ENCODE measurements around the gene AGRP. TPM values are rescaled to one million over a fixed set of nuclear protein-coding genes. Genes with fewer than 3 reads are reported as not detected.
A peak's percentile ranks its signal among the peaks of the same experiment; 100 is the strongest.

Gene AGRP
- total RNA-seq, 1 experiment from 2014 or later: not detected

DNA sequence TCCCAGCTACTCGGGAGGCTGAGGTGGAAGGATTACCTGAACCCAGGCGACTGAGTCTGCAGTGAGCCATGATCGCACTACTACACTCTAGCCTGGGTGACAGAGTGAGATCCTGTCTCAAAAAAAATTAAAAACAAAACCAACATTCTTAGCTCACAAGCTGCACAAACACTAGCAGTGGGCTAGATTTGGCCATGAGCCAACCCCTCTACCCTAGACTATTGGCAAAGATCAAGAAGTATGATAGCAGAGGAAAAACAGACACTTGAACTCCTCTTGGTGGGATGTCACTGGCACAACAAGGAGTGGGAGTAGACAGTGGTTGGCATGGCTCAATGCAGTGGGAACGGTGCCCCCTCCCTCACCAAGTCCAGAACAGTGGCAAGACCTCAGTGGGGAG, 25.7 kb upstream of the AGRP start (continued):
- TF ChIP-seq NFATC4 (CRISPR knock-in tag; IDR thresholded peaks at IDR 0.05) (no peak), ZNF416 (CRISPR knock-in tag; IDR thresholded peaks at IDR 0.05) (no peak), FOXK1 (CRISPR knock-in tag; IDR thresholded peaks at IDR 0.05) (no peak), MYBL2 (CRISPR knock-in tag; IDR thresholded peaks at IDR 0.05) (no peak), ZNF232 (CRISPR knock-in tag; IDR thresholded peaks at IDR 0.05) (no peak), NR2C2 (CRISPR knock-in tag; IDR thresholded peaks at IDR 0.05) (no peak), GABPB1 (CRISPR knock-in tag; IDR thresholded peaks at IDR 0.05) (no peak), ETV6 (CRISPR knock-in tag; IDR thresholded peaks at IDR 0.05) (no peak), TEAD1 (CRISPR knock-in tag; IDR thresholded peaks at IDR 0.05) (no peak), SOX15 (CRISPR knock-in tag; IDR thresholded peaks at IDR 0.05) (no peak)
- TF ChIP-seq, protein P1, sequence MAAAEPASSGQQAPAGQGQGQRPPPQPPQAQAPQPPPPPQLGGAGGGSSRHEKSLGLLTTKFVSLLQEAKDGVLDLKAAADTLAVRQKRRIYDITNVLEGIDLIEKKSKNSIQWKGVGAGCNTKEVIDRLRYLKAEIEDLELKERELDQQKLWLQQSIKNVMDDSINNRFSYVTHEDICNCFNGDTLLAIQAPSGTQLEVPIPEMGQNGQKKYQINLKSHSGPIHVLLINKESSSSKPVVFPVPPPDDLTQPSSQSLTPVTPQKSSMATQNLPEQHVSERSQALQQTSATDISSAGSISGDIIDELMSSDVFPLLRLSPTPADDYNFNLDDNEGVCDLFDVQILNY (CRISPR knock-in tag; IDR thresholded peaks at IDR 0.05): no peak

DNA sequence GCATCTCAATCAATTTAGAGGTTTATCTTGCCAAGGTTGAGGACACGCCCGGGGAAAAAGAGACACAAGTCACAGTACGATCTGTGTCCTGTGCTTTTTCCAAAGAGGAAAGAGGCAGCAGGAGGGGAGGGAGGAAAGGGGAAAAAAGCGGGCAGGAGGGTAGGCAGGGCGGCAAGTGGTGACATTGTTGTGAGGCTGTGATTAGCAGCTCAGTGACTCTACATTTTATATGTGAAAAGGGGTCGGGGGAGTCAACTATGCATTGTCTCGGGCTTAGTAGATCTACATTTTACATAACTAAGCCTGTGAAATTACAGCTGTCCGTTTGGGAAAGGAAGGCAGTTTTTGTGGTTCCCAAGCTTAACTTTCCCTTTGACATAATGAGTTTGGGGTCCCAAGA, 23.1 kb upstream of the AGRP start:
- no peaks in the 10 kb centered on the region for H3K36me3 Mint-ChIP-seq
- H3K4me3 Mint-ChIP-seq: no peak overlapping the region
- no peaks in the 10 kb centered on the region for H3K9me3 Mint-ChIP-seq
- ATAC-seq (peak; percentile 46; the same call in 1 of the 2 replicates), DNase-seq (ENCODE audit: low spot score) (no peak)
- H3K4me1 Mint-ChIP-seq: peaks cover 5% of the 10 kb centered on the region
- ChIA-PET CTCF (interaction anchor here (0.7 to 2.9 kb wide), 5 partner anchors 11 to 166 kb away, joined by 3 to 31 read pairs (median 3); no protein-coding TSS in a partner anchor), POLR2A (no interaction called here)
- peaks cover 51% of the 10 kb centered on the region for H3K27me3 Mint-ChIP-seq (ENCODE audit: low read depth)
- no peak for TF ChIP-seq SMAD4 (CRISPR knock-in tag; IDR thresholded peaks at IDR 0.05)
- no peak for TF ChIP-seq NR2C2 (CRISPR knock-in tag; IDR thresholded peaks at IDR 0.05)
- TF ChIP-seq, protein P2, sequence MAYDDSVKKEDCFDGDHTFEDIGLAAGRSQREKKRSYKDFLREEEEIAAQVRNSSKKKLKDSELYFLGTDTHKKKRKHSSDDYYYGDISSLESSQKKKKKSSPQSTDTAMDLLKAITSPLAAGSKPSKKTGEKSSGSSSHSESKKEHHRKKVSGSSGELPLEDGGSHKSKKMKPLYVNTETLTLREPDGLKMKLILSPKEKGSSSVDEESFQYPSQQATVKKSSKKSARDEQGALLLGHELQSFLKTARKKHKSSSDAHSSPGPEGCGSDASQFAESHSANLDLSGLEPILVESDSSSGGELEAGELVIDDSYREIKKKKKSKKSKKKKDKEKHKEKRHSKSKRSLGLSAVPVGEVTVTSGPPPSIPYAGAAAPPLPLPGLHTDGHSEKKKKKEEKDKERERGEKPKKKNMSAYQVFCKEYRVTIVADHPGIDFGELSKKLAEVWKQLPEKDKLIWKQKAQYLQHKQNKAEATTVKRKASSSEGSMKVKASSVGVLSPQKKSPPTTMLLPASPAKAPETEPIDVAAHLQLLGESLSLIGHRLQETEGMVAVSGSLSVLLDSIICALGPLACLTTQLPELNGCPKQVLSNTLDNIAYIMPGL (CRISPR knock-in tag; IDR thresholded peaks at IDR 0.05): no peak
- TF ChIP-seq CBFB (CRISPR knock-in tag; IDR thresholded peaks at IDR 0.05; ENCODE audit: low read depth): no peak
- H3K27ac Mint-ChIP-seq: no peak overlapping the region

DNA sequence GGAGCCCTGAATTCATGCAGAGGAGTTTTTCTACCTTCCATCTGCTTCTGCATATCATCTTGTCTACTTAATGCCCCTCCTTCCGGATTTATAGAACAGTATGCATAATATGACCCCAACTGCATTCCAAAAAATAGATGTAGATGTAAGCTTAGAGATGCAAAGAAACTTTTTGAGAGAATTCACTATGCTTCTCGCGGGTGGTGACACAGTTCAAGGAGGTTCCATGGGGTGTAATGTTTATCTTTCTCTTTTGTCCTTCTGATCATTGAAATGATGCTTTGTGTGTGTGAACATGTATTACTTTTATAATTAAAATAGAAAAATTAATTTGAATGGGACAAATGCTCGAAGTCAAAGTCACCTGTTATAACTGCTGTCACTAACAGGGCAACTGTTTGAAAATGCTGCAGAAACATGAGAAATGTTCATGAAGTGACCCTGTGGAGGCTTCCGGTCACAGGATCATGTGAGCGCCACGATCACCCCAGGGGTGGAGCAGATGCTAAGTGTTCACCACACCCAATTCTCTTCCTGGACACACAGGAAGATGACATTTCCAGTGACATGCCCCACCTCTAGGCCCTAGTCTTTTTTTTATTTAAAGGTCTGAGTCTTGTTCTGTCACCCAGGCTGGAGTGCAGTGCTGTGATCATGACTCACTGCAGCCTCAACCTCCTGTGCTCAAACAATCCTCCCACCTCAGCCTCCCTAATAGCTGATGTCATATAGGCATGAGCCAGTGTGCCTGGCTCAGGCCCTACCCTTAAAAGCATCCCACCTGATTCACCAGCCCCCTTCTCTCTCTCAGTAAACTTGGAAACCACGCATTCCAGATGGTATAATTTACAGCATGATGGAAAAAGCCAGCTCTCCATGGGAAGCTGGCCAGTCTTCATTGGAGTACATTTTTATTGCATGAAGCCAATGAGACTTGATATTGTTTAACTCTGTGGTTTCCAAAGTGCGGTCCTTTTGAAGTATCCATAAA, 21.0 kb upstream of the AGRP start:
- ATAC-seq (no peak), DNase-seq (ENCODE audit: low spot score) (no peak)
- Mint-ChIP-seq H3K36me3 (no peaks in the 10 kb centered on the region), H3K9me3 (no peaks in the 10 kb centered on the region), H3K27ac (no peak overlapping the region), H3K27me3 (ENCODE audit: low read depth) (peaks cover 66% of the 10 kb centered on the region), H3K4me1 (peaks cover 5% of the 10 kb centered on the region), H3K4me3 (no peak overlapping the region)
- POLR2A ChIA-PET: no interaction called here
- TF ChIP-seq SMAD4 (CRISPR knock-in tag; IDR thresholded peaks at IDR 0.05) (no peak), EMX1 (CRISPR knock-in tag; IDR thresholded peaks at IDR 0.05) (no peak)
- TF ChIP-seq, protein P2 (CRISPR knock-in tag; IDR thresholded peaks at IDR 0.05): no peak
- CTCF ChIA-PET: interaction anchor here (0.6 to 2.9 kb wide), 6 partner anchors 9 to 43 kb away, joined by 3 to 31 read pairs (median 6); partner anchors contain the start of gene ATP6V0D1

DNA sequence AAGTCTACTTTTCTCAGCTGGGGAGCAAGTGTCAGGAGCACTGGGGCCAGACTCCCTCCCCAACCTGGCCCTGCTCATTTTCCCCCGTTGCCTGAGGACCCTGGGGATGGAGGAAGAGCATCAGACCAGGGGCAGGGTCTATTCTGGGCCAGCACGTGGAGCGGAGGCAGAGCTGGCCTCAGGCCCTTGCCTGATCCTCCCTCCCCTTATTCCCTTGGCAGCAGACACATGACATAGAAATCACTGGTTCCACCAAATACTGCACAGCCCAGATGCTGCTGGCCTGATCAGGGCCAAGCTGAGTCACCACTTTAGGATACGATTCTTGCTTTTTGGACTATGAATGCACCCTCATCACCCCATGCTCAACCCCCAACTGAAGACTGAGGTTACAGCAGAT, 15.8 kb upstream of the AGRP start:
- no peak for ATAC-seq
- no peaks in the 10 kb centered on the region for H3K9me3 Mint-ChIP-seq
- ChIA-PET POLR2A (no interaction called here), CTCF (interaction anchor here (2.2 kb wide), 1 partner anchor 22 kb away, joined by 9 read pairs; no protein-coding TSS in a partner anchor)
- H3K4me1 Mint-ChIP-seq: no peaks in the 10 kb centered on the region
- H3K27me3 Mint-ChIP-seq (ENCODE audit: low read depth): peaks cover 86% of the 10 kb centered on the region
- no peak overlapping the region for H3K4me3 Mint-ChIP-seq
- TF ChIP-seq MYBL2 (CRISPR knock-in tag; IDR thresholded peaks at IDR 0.05) (no peak), RELA (CRISPR knock-in tag; IDR thresholded peaks at IDR 0.05; ENCODE audit: borderline replicate concordance) (no peak), ZNF416 (CRISPR knock-in tag; IDR thresholded peaks at IDR 0.05) (no peak), ATF1 (CRISPR knock-in tag; IDR thresholded peaks at IDR 0.05) (no peak)
- no peaks in the 10 kb centered on the region for H3K36me3 Mint-ChIP-seq
- DNase-seq (ENCODE audit: low spot score): no peak
- H3K27ac Mint-ChIP-seq: no peak overlapping the region
